ENCODE data around the gene SLC34A2.

SLC34A2 gene

DNA sequence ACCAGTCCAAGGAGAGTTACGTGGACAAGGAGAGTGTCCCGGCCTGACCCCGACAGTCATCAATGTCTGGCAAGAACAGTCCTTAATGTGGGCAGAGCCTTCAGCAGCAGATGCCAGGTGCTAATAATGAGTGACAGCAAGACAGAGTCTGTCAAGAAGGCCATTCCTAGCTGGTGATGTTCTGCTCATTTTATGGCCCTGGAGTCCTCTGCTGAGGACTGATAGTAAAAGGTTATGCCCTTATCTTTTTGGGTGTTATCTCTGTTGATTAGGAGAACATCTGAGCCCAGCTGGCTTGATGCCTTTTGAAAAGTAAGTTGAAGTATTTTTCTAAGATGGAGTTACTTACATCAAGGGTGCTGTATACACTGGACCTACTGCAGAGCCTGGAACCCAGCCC lies 67.3 kb downstream of the SLC34A2 start:
- Histone ChIP-seq H3K27ac (no peak overlapping the region), H3K4me2 (no peak overlapping the region), H4K20me1 (ENCODE audit: insufficient read depth) (no peaks in the 10 kb centered on the region), H3K4me3 (IDR thresholded peaks at IDR 0.05; ENCODE audit: insufficient read depth, low read depth, low read length) (no peak overlapping the region), H2AFZ (ENCODE audit: low read depth) (no peak overlapping the region), H3K27me3 (ENCODE audit: insufficient read depth, low read depth) (no peaks in the 10 kb centered on the region), H3K4me1 (ENCODE audit: low read depth, poor library complexity, severe bottlenecking) (no peaks in the 10 kb centered on the region), H3K36me3 (ENCODE audit: insufficient read depth) (no peaks in the 10 kb centered on the region), H3K79me2 (ENCODE audit: insufficient read depth, low read depth) (no peaks in the 10 kb centered on the region), H3K9ac (no peak overlapping the region)
- TF ChIP-seq, protein P1, sequence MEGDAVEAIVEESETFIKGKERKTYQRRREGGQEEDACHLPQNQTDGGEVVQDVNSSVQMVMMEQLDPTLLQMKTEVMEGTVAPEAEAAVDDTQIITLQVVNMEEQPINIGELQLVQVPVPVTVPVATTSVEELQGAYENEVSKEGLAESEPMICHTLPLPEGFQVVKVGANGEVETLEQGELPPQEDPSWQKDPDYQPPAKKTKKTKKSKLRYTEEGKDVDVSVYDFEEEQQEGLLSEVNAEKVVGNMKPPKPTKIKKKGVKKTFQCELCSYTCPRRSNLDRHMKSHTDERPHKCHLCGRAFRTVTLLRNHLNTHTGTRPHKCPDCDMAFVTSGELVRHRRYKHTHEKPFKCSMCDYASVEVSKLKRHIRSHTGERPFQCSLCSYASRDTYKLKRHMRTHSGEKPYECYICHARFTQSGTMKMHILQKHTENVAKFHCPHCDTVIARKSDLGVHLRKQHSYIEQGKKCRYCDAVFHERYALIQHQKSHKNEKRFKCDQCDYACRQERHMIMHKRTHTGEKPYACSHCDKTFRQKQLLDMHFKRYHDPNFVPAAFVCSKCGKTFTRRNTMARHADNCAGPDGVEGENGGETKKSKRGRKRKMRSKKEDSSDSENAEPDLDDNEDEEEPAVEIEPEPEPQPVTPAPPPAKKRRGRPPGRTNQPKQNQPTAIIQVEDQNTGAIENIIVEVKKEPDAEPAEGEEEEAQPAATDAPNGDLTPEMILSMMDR (conservative IDR thresholded peaks at IDR 0.05; ENCODE audit: low read depth, low read length): no peak

GRCh38 chr4:25723409-25723808 lies 67.8 kb downstream of the SLC34A2 start:
- Histone ChIP-seq H3K4me1 (ENCODE audit: low read depth, poor library complexity, severe bottlenecking) (no peaks in the 10 kb centered on the region), H3K27me3 (ENCODE audit: insufficient read depth, low read depth) (no peaks in the 10 kb centered on the region), H2AFZ (ENCODE audit: low read depth) (no peak overlapping the region), H3K36me3 (ENCODE audit: insufficient read depth) (no peaks in the 10 kb centered on the region), H3K27ac (no peak overlapping the region), H4K20me1 (ENCODE audit: insufficient read depth) (no peaks in the 10 kb centered on the region), H3K79me2 (ENCODE audit: insufficient read depth, low read depth) (no peaks in the 10 kb centered on the region), H3K9ac (no peak overlapping the region), H3K4me3 (IDR thresholded peaks at IDR 0.05; ENCODE audit: insufficient read depth, low read depth, low read length) (no peak overlapping the region), H3K4me2 (no peak overlapping the region)
- TF ChIP-seq, protein P1 (conservative IDR thresholded peaks at IDR 0.05; ENCODE audit: low read depth, low read length): no peak

GRCh38 chr4:25725870-25726269 lies 70.2 kb downstream of the SLC34A2 start:
- Histone ChIP-seq H3K4me1 (ENCODE audit: low read depth, poor library complexity, severe bottlenecking) (no peaks in the 10 kb centered on the region), H3K27ac (no peak overlapping the region), H4K20me1 (ENCODE audit: insufficient read depth) (no peaks in the 10 kb centered on the region), H2AFZ (ENCODE audit: low read depth) (no peak overlapping the region), H3K79me2 (ENCODE audit: insufficient read depth, low read depth) (no peaks in the 10 kb centered on the region), H3K4me2 (no peak overlapping the region), H3K36me3 (ENCODE audit: insufficient read depth) (no peaks in the 10 kb centered on the region), H3K9ac (no peak overlapping the region), H3K4me3 (IDR thresholded peaks at IDR 0.05; ENCODE audit: insufficient read depth, low read depth, low read length) (no peak overlapping the region), H3K27me3 (ENCODE audit: insufficient read depth, low read depth) (no peaks in the 10 kb centered on the region)
- TF ChIP-seq, protein P1 (conservative IDR thresholded peaks at IDR 0.05; ENCODE audit: low read depth, low read length): no peak

GRCh38 chr4:25727711-25728493 lies 72.3 kb downstream of the SLC34A2 start:
- TF ChIP-seq, protein P1 (conservative IDR thresholded peaks at IDR 0.05; ENCODE audit: low read depth, low read length): no peak
- Histone ChIP-seq H3K79me2 (ENCODE audit: insufficient read depth, low read depth) (no peaks in the 10 kb centered on the region), H3K9ac (no peak overlapping the region), H3K4me1 (ENCODE audit: low read depth, poor library complexity, severe bottlenecking) (no peaks in the 10 kb centered on the region), H3K4me3 (IDR thresholded peaks at IDR 0.05; ENCODE audit: insufficient read depth, low read depth, low read length) (no peak overlapping the region), H3K36me3 (ENCODE audit: insufficient read depth) (no peaks in the 10 kb centered on the region), H3K27me3 (ENCODE audit: insufficient read depth, low read depth) (no peaks in the 10 kb centered on the region), H3K27ac (no peak overlapping the region), H4K20me1 (ENCODE audit: insufficient read depth) (no peaks in the 10 kb centered on the region), H2AFZ (ENCODE audit: low read depth) (no peak overlapping the region), H3K4me2 (no peak overlapping the region)

Measured in KMS-11 (cell line).